ENCODE data around the gene BRF1.
"Not testable (repeated sequence)": the region's sequence is repeated elsewhere in the genome, so short reads cannot be mapped to it uniquely, and the experiment has no call there.

BRF1 gene, protein sequence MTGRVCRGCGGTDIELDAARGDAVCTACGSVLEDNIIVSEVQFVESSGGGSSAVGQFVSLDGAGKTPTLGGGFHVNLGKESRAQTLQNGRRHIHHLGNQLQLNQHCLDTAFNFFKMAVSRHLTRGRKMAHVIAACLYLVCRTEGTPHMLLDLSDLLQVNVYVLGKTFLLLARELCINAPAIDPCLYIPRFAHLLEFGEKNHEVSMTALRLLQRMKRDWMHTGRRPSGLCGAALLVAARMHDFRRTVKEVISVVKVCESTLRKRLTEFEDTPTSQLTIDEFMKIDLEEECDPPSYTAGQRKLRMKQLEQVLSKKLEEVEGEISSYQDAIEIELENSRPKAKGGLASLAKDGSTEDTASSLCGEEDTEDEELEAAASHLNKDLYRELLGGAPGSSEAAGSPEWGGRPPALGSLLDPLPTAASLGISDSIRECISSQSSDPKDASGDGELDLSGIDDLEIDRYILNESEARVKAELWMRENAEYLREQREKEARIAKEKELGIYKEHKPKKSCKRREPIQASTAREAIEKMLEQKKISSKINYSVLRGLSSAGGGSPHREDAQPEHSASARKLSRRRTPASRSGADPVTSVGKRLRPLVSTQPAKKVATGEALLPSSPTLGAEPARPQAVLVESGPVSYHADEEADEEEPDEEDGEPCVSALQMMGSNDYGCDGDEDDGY

DNA sequence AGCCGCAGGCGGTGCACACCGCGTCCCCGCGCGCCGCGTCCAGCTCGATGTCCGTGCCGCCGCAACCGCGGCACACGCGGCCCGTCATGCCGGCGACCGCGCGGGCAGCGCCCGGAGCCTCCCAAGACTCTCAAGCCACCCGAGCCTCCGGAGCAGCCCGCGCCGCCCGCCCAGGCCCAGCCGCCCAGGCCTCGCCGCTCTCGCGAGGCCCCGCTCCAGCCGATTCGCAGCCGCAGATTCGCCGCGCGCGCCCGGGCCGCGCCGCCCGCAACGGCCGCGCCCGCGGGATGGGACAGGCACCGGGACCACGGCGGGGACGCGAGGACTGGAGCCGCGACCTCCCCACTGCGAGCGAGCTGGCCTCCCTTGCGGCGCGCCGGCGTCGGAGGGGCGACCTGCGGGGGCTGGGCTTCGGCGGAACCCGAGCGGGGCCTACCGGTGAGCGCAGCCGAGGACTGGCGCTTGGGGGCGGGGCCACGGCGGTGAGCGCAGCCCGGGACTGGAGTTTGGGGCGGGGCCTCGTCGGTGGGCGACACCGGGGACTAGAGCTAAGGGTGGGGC lies at the start of gene BRF1:
Gene BRF1, minus strand, starts transcription at position 460 of the 561 bp plus-strand sequence. Its CDS starts 372 bp downstream, at position 88.
- DNase-seq = peak; percentile 97

GRCh38 chr14:105349992-105350391 lies 49.2 kb upstream of the BRF1 start:
- no peak for DNase-seq

GRCh38 chr14:105348945-105349699 lies 48.3 kb upstream of the BRF1 start:
- no peak for DNase-seq

DNA sequence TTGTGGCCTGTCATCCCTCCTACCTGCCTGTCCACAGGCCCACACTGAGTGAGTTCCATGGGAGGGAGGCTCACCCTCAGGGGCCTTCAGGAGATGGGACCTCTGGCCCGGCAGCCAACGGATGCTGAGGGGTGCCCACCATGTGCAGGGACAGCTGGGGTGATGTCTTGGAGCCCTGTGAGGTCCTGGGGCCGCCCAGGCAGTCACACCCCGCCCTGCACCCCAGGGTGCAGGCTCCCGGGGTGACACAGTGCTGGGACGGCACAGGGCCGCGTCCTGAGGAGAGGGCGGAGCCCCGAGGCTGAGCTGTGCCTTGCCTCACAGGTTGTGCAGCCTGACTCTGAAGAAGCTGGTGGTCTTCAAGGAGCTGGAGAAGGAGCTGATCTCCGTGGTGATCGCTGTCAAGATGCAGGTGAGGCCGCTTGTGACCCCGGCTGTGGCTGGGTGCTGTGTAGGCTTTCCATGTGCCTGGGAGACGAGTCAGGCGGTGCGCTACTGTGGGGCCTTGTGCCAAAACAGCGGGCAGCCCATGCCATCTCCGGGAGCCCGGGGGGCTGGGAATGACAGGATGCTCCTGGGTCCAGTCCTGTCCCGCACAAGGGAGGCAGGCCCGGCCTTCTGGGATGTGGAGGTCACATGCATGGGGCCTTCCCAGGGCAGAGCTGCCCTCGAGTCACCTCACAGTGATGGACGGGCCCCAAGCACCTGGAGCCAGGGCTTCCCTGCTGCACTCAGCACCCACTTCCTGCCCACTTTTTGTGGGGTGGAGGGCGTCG lies 47.6 kb upstream of the BRF1 start:
- no peak for DNase-seq

DNA sequence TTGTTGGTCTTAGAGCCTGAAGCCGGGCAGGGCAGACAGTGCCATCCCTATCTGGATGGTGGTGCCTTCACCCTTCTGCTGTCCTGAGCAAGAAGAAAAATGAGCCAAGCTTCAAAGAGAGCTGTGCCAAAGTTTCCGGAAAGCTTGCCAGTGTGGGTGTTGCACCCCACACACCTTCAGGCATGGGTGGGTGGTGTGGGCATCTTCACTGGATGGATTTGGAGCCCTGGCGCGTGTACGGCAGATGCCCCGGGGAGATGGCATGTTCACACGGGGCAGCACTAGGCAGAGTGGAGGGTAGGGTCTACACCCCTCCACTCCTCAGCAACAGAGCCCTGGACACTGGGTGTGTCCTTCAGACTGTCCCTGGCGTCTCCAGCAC lies 46.8 kb upstream of the BRF1 start:
- no peak for DNase-seq

GRCh38 chr14:105346876-105347586 lies 46.2 kb upstream of the BRF1 start:
- no peak for DNase-seq

GRCh38 chr14:105346200-105346533 lies 45.4 kb upstream of the BRF1 start:
- DNase-seq = no peak

DNA sequence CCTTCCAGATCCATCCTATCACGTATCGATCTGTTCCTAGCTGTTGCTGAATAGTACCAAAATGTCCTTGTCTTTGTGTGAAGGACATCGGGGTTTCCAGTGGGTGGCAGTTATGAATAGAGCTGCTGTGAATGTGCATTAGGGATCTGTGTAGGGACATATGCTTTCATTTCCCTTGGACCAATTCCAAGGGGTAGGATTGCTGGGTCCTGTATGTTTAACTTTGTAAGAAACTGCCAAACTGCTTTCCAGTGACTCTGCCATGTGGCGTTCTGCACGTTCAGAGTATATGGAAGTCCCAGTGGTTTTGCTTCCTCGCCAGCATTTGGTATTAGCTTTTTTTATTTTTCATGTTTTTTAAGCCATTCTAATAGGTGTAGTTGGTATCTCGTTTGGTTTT lies 42.4 kb upstream of the BRF1 start:
- no peak for DNase-seq

DNA sequence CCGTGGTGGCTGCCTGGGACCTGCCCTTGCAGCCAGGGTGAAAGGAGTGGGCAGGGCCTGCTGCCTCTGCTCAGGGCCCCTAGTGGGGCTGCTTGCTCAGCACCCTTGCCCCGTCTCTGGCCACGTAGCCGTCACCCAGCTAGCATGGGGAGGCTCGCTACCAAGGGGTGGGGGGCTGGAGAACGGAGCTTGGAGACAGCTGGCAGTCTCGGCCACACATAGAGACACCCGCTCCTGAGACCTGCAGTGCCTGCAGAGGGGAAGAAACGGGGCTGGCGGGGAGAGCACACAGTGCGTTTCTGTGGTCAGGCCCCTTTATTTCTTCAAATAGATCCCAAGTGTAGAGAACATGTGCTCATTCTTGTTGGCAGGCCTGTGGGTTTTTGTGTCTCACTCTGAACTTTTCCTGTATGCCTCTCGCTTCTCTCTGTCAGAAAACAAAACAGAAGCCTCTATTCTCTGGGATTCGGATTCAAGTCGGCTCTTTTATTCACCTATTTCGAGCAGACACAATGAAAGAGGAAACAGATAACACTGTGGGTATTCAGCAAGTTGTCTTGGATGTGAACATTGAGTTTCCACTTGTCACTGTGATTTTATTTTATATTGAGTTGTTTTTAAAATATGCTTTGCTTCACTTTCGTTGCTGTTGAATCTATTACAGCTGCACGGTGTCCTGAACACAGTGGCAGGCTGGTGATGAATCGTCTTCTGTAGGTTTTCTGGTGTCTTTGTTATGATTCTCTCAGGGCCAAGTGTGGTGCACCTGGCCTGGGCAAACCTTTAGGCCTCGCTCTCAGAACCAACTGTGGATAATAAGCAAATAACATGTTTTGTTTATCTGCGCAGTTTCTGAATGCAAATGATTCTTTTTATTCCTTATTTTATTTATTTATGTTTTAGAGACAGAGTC lies 40.3 kb upstream of the BRF1 start:
- no peak for DNase-seq

DNA sequence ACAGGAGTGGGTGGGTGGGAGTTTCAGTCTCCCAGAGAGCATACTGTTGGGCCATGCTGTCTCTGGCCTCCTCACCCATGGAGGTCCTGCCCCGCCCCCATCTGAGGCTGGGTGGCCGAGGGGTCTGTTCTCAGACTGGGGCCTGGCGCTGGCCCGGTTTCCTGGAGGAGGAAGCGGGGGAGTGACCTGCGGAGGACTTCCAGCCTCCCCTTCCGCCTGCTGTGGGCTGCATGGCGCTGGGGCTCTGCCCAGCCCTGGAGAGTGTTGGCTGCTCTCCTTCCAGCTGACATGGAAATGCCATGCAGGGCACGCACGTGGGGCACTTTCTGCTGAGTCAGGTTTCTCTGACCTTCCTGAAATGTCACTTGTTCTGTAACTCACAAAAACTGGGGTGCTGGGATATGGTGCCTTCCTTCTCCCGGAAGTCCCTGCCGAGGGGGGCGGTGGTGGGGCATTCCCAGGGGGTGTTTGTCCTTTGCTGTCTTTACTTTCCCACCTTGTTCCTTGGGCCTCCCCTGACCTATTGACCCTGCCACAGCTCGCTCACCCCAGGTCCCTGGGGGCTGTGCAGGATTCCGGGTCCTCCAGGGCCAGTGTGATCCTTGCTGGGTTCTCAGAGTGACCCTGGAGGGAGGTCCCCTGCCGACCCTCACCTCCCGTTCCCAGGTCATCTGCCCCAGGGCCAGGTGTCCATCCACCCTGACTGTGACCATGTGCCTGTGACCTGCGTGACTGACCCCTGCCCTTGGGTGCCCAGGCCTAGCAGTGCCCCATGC lies 37.4 kb upstream of the BRF1 start:
- DNase-seq = no peak

GRCh38 chr14:105337433-105337832 lies 36.6 kb upstream of the BRF1 start:
- no peak for DNase-seq

- no peak for DNase-seq
Measured at GRCh38 chr14:105336477-105337287, 35.9 kb upstream of the BRF1 start.

GRCh38 chr14:105335735-105336476 lies 35.1 kb upstream of the BRF1 start:
- DNase-seq = no peak

DNA sequence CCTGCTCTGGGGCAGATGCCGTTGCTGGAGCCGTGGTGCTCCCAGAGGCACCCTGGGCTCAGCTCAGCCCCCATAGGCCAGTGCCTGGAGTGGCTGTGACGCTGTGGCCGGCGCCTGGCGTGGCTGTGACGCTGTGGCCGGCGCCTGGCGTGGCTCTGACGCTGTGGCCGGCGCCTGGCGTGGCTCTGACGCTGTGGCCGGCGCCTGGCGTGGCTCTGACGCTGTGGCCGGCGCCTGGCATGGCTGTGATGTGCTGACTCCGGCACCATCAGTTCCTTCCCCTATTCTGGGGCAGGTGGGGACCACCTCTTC lies 34.4 kb upstream of the BRF1 start:
- DNase-seq = not testable (repeated sequence)

DNA sequence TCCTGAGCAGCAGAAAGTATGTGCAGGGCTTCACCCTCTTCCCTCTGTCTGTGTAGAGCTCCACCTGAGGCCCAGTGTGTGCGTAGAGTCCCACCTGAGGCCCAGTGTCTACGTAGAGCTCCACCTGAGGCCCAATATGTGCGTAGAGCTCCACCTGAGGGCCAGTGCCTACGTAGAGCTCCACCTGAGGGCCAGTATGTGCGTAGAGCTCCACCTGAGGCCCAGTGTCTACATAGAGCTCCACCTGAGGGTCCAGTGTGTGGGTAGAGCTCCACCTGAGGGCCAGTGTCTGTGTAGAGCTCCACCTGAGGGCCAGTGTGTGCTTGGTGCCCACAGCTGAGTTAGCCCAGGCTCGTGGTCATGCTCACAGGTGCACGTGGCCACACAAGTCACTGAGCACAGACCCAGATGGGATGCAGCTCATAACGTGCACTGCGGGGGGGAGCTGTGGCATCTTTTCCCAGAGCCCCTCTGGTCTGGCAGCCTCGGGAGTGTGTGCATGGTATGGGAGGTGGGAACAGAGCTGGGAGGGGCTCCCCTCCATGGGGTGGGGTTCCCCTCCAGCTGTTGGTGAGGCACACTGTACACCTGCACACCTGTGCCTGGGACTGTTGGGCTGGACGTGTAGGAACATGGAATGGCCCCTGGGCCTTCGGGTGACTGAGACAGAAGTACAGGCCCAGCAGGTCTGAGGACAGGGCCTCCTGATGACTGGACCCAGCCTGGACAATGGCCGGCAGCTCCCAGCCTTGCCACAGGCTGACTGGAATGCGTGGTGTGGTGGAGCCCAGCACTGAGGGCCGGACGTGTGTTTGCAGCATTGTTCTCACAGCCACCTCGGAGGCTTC lies 33.8 kb upstream of the BRF1 start:
- DNase-seq = no peak

- DNase-seq = no peak
Measured at GRCh38 chr14:105333613-105334364, 33.0 kb upstream of the BRF1 start.

GRCh38 chr14:105333020-105333490 lies 32.3 kb upstream of the BRF1 start:
- DNase-seq = no peak
